ENCODE data around the gene CTIF. TPM values are rescaled to one million over a fixed set of nuclear protein-coding genes. Genes with fewer than 3 reads are reported as not detected.

The CTIF gene
- total RNA-seq, 2 donors from 2014 or later, result 14.8 to 18.5 TPM

GRCh38 chr18:48720655-48721025 lies 181.8 kb downstream of the CTIF start:
- ATAC-seq (no peak), DNase-seq (no peak)
- intact Hi-C loops (cut with DNase I, micrococcal nuclease), result no loop called here

GRCh38 chr18:48721312-48721711 lies 182.5 kb downstream of the CTIF start:
- ATAC-seq, result no peak
- no peak for DNase-seq
- intact Hi-C loops (cut with DNase I, micrococcal nuclease), result no loop called here

- ATAC-seq (no peak), DNase-seq (no peak)
- intact Hi-C loops (cut with DNase I, micrococcal nuclease), result no loop called here
These were observed 184.2 kb downstream of the CTIF start for GRCh38 chr18:48723016-48723415.

- DNase-seq (no peak), ATAC-seq (no peak)
- intact Hi-C loops (cut with DNase I, micrococcal nuclease), result no loop called here
These were observed 185.0 kb downstream of the CTIF start for GRCh38 chr18:48723837-48724236.

DNA sequence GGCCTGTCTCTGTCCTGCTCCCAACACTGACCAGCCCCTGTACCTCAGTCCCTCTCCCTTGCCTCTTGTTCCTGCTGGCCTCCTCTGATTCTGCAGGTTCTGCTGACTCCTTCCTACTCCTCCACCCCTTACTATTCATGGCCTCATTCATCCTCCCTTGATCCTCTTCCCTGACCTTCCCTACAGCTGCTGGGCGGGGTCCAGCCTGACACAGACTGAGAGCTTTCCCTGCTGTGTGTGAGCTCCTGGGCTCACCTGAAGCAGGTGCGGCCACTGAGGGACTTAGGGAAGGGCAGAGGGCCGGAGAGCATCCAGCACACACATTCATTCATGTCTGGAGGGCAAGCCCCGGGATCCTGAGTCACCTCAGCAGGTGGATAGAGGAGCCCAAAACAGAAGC lies 185.6 kb downstream of the CTIF start:
- intact Hi-C loops (cut with DNase I, micrococcal nuclease), result no loop called here
- peak in 1 of 2 donors; percentile 30 for DNase-seq
- ATAC-seq, result peak; percentile 72

GRCh38 chr18:48724939-48725338 lies 186.1 kb downstream of the CTIF start:
- intact Hi-C loops (cut with DNase I, micrococcal nuclease), result no loop called here
- DNase-seq, result no peak
- no peak for ATAC-seq

DNA sequence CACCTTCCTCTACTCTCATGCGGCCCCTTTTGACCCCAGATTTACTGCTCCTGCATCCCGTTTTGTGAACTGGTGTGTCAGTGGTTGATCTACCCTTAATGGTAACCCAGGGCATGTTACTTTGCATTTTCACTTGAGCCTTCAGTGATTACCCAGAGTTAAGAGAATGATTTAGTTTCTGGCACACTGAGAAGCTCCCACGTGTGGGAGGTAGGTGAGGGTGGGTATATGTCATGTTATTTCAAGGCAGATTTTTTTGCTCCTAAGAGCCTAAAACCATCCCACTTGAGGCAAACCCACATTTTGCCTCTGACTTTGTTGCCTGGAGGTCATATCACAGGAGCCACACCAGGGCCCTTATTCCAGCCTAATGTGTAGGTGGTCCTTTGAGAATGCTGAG lies 186.7 kb downstream of the CTIF start:
- ATAC-seq, result no peak
- intact Hi-C loops (cut with DNase I, micrococcal nuclease), result no loop called here
- DNase-seq, result no peak

DNA sequence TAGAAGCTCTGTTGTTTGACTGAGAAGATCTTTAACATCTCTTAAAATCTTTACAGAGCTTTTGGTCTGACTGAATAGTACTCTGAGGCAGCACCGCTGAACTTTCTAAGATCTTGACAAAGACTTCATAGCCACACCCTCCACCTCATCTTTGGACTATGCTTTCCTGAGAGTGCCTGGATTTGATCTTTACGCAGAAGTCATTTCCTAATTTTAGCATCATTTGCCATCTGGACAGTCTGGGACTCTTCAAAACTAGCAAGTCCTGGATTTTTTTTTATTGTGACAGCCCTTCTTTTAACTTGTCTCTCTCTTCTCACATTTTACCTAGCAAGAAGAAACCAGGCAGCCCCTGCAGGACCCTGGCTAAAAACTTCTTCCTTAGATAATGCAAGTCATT lies 188.8 kb downstream of the CTIF start:
- DNase-seq, result no peak
- ATAC-seq, result peak; percentile 27
- intact Hi-C loops (cut with DNase I, micrococcal nuclease), result no loop called here

DNA sequence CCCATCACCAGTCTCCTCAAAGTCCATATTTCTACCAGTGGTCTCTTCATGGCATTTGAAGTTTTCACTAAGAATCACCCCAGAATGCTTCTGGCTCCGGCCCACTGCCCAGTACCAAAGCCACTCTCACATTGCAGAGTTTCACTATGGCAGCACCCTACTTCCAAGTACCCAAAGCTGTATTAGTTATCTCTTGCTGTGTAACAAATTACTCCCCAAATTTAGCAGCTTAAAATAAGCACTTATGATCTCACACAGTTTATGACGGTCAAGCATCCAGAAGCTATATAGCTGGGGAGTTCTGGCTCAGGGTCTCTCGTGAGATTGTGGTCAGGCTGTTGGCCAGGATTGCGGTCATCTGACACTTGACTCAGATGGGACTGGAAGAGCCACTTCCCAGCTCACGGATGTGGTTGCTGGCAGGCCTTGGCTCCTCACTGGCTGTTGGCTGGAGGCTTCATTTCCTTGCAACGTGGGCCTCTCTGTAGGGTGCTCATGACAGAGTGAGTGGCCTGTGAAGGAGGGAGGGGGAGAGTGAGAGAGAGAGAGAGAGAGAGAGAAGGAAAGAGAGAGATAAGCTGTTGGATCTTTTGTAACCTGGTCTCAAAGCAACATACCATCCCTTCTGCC lies 189.5 kb downstream of the CTIF start:
- ATAC-seq, result no peak
- no peak for DNase-seq
- intact Hi-C loops (cut with DNase I, micrococcal nuclease), result no loop called here

DNA sequence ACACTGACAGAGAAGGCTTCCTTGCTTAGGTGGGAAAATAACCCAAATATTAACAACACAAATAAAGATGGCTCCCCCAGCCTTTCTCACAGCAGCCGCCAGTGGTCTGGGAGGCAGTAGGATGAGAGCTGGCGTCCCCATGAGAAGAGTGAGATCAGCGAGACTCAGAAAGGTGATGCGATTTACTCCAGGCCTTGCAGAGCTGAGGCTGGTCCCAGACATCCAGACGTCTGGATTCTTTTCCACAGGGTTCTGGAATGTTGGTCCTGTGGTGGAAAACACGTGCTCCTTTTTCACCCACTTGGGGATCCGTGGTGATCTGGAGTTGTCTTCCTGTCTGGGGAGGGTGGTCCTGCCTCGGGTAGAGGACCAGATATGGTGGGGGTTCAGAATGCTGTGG lies 190.6 kb downstream of the CTIF start:
- DNase-seq (no peak), ATAC-seq (no peak)
- intact Hi-C loops (cut with DNase I, micrococcal nuclease), result no loop called here

- DNase-seq (no peak), ATAC-seq (no peak)
- intact Hi-C loops (cut with DNase I, micrococcal nuclease), result no loop called here
These were observed 191.2 kb downstream of the CTIF start for GRCh38 chr18:48730010-48730409.

DNA sequence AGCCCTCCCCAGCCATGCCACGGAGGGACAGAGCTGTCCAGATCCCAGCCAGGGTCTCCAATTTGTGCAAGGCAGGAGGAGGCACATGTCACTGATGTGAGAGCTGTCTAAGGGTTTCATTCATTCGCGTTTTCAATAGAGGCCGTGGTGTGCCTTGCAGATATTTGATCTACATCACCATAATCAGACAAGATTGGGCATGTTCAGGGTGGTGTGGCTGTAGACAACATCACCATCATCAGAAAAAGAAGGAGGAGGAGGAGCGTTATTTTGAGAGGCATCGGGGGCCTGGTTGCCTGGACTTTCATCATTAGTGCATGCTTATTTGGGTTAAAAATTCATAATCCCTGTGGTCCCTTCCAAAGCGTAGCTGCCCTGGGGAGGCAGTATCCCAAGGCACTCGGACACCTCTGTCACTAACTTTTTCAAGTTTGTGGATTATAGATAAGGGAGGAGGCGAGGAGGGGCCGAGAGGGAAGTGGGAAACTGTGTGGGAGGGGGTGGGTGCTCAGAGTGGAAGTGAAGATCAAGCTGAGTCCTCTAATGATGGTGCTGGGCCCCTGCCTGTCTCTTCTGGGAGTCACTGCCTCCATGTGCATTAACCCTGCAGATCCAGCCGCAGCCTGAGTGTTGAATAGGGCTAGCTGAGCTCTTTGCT lies 194.1 kb downstream of the CTIF start:
- intact Hi-C loops (cut with DNase I, micrococcal nuclease), result no loop called here
- no peak for ATAC-seq
- DNase-seq, result no peak

DNA sequence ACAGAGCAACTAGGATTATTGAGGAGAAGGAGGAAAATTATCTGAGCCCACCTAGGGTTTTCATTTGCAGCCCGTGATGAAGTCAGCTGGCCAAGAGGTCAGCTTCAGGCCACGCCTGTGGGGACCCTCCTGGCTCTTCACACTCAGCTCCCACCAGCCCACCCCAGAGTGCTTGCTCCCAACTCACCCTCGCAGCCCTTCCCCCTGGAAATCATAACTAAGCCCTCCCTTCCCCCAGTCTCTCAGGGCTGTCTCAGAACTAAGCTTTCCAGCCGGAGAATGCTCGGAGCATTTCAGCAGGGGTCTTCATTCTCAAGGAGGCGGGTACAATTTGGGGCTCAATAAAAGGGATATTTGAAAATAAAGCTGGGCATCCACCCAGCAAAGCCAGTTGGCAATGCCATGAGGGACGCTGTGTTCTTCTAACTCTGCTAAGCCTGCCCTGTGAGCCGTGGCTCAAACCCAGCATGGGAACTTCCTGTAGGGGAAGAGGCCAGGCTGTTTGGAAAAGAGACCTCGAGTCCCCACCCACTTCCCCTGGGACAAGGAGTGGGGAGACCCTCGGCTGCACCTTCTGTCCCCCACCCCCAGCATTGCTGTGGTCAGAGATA lies 194.9 kb downstream of the CTIF start:
- DNase-seq (no peak), ATAC-seq (no peak)
- intact Hi-C loops (cut with DNase I, micrococcal nuclease), result no loop called here

GRCh38 chr18:48734460-48734859 lies 195.6 kb downstream of the CTIF start:
- DNase-seq (no peak), ATAC-seq (no peak)
- intact Hi-C loops (cut with DNase I, micrococcal nuclease), result no loop called here

DNA sequence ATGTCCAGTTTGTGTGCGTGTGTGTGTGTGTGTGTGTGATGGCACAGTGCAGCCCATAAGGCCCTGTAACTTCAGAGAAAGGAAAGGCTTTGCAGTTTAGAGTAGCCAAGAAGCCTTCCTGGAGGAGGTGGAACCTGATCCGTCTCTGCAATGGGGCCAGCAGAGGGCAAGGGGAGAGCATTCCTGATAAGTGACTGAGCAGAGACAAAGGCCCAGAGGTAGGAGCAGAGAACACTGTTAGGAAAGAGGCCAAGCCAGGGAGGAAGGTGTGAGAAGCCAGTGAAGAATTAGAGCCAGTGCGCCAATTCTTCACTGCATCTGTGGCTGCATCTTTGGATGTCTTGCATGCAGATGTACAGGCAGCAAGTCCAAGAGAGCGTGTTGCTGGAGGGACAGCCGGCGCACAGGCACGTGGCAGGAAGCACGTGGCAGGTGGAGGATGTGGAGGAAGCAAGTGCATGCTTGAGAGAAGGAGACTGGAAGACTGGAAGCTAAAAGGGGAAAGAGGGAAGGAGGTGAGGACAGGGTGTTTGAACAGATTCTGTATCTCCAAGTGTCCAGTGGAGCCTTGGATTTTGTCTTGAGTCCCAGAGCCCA lies 196.3 kb downstream of the CTIF start:
- no peak for DNase-seq
- no peak for ATAC-seq
- intact Hi-C loops (cut with DNase I, micrococcal nuclease), result no loop called here

DNA sequence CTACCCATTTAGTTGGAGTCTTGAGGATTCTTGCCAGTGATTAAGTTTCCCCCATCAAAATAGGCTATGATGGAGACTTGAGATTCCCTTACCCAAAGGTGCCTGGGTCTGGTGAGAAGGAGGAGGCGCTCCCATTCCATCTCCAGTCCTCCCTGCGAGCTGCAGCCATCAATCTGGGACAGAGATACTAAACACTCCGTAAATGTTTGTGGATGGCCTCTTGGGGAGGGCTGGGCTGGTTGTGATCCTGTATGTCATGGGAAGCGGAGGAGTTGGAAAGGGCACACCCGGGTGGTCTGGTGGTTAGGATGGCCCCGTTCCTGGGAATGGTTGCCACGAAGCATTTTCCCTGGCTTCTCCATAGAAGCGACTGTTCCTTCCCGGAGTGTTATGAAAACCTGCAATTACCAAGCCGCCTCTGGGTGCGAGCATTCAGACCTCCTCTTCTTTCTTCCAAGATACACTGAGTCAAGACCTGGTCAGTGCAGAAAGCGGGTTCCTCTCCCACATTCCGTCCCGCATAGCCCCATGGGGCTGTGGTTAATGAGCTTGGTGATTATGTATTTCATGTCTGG lies 196.9 kb downstream of the CTIF start:
- ATAC-seq (no peak), DNase-seq (no peak)
- intact Hi-C loops (cut with DNase I, micrococcal nuclease), result no loop called here

- ATAC-seq (no peak), DNase-seq (no peak)
- intact Hi-C loops (cut with DNase I, micrococcal nuclease), result no loop called here
These were observed 197.8 kb downstream of the CTIF start for GRCh38 chr18:48736321-48737260.

DNA sequence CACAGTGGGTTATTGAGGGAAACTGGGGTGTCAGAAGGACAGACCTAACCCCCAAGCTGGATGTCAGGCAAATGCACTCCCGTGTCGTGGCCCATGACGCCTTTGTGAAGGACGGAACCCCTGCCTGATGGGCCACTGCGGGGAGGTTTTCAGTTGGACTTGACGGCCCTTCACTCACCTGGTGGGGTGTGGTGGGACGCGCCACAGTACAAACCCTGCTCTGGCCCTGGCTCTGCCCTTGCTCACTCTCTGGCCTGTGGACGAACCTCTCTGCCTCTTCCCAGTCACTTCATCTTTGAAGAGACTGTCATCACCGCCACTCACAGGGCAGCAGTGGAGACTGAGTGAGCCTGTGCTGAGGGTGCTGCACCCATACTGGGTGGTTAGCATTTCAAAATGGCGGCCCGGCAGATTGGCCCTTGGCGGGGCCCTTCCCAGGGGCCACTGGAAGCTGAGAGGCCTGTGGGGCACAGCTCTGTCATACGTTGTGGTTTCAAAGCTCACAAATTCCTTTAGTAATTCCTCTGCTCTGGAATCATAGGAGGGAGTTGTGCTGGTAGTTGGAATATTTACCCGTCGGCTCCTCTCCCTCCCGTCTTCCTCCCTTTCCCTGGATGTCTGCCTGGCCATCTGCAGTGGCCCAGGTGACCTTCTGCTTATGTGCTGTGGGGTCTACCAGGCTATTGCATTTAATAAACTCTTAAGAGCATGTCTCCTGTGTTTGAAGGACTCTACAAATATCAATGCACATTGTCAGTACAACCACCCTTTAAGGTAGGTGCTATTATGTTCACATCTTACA lies 200.6 kb downstream of the CTIF start:
- intact Hi-C loops (cut with DNase I, micrococcal nuclease), result no loop called here

More for the DNA sequence above, 200.6 kb downstream of the CTIF start:
- ATAC-seq, result no peak
- DNase-seq, result no peak
